ENCODE results near the gene CALHM4.

DNA sequence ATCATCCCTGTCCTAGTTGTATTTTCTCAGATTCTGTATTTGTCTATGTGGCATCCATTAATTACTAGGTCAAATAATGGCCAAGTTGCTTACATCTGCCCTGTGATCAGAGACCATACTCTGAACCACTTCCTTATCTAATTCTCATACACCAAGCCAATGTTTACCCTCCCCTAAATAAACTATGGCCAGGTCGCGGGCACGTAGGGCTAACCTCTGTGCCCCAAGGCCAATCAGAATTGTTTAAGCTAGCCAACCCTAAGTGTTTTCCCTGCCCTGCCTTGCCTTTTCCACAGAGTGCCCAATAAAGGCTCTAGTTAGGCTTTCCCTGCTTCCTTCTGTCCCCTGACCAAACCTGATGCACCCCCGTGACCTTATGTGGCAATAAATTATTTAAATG is 2.8 kb upstream of the CALHM4 start:
- TF ChIP-seq CTCF (IDR thresholded peaks at IDR 0.05) (no peak), POLR2A (IDR thresholded peaks at IDR 0.05) (no peak)

Measured in breast epithelium (tissue), 3 donors.